ENCODE measurements around the gene SMCO3.

SMCO3 gene

GRCh38 chr12:14845350-14845750 lies 31.4 kb upstream of the SMCO3 start:
- peaks cover 28% of the 10 kb centered on the region for H3K4me1 ChIP-seq (ENCODE audit: control insufficient read depth, insufficient read depth, low read length, poor library complexity, severe bottlenecking)
- WGBS, 2 experiments (ENCODE audit: insufficient coverage in 2 of 2), result 0 to 11% methylated on average over 1 of the region's 3 CpGs

GRCh38 chr12:14844401-14844800 lies 30.4 kb upstream of the SMCO3 start:
- Histone ChIP-seq H3K36me3 (ENCODE audit: control insufficient read depth, insufficient read depth, low read length) (peaks cover 10% of the 10 kb centered on the region), H3K27ac (ENCODE audit: low read depth, low read length, severe bottlenecking) (no peak overlapping the region), H3K4me3 (ENCODE audit: extremely low read depth, insufficient read depth, low read length, poor library complexity, severe bottlenecking) (no peak overlapping the region), H3K9me3 (ENCODE audit: control insufficient read depth, low read length) (no peaks in the 10 kb centered on the region), H3K4me1 (ENCODE audit: control insufficient read depth, insufficient read depth, low read length, poor library complexity, severe bottlenecking) (peaks cover 26% of the 10 kb centered on the region)

More at GRCh38 chr12:14845350-14845750, 31.4 kb upstream of the SMCO3 start:
- no peaks in the 10 kb centered on the region for H3K9me3 ChIP-seq (ENCODE audit: control insufficient read depth, low read length)
- no peak overlapping the region for H3K4me3 ChIP-seq (ENCODE audit: extremely low read depth, insufficient read depth, low read length, poor library complexity, severe bottlenecking)
- no peak overlapping the region for H3K27ac ChIP-seq (ENCODE audit: low read depth, low read length, severe bottlenecking)
- peaks cover 3% of the 10 kb centered on the region for H3K36me3 ChIP-seq (ENCODE audit: control insufficient read depth, insufficient read depth, low read length)

- Histone ChIP-seq H3K4me3 (ENCODE audit: extremely low read depth, insufficient read depth, low read length, poor library complexity, severe bottlenecking) (no peak within 1 kb of the TSS), H3K4me1 (ENCODE audit: control insufficient read depth, insufficient read depth, low read length, poor library complexity, severe bottlenecking) (peaks cover 20% of the 10 kb centered on the region), H3K27ac (ENCODE audit: low read depth, low read length, severe bottlenecking) (peak within 1 kb of the TSS; percentile 50), H3K36me3 (ENCODE audit: control insufficient read depth, insufficient read depth, low read length) (peaks cover 12% of the 10 kb centered on the region), H3K9me3 (ENCODE audit: control insufficient read depth, low read length) (no peaks in the 10 kb centered on the region)
- WGBS, 2 experiments (ENCODE audit: insufficient coverage in 2 of 2), result 78 to 87% methylated on average over 6 to 7 of the region's 10 CpGs
Measured at GRCh38 chr12:14843425-14843887, 29.5 kb upstream of the SMCO3 start, which contains the start of gene ART4. ART4 (minus strand) TSS chr12:14843526; CDS start chr12:14843113, 413 bp downstream.

GRCh38 chr12:14842315-14842714 lies 28.3 kb upstream of the SMCO3 start:
- H3K27ac ChIP-seq (ENCODE audit: low read depth, low read length, severe bottlenecking), result no peak overlapping the region
- WGBS, 2 experiments (ENCODE audit: insufficient coverage in 2 of 2), result no CpG with 5 or more reads among the region's 3 CpGs
- H3K9me3 ChIP-seq (ENCODE audit: control insufficient read depth, low read length), result no peaks in the 10 kb centered on the region
- peaks cover 15% of the 10 kb centered on the region for H3K36me3 ChIP-seq (ENCODE audit: control insufficient read depth, insufficient read depth, low read length)
- no peak overlapping the region for H3K4me3 ChIP-seq (ENCODE audit: extremely low read depth, insufficient read depth, low read length, poor library complexity, severe bottlenecking)
- peaks cover 20% of the 10 kb centered on the region for H3K4me1 ChIP-seq (ENCODE audit: control insufficient read depth, insufficient read depth, low read length, poor library complexity, severe bottlenecking)

GRCh38 chr12:14841761-14842160 lies 27.8 kb upstream of the SMCO3 start:
- H3K27ac ChIP-seq (ENCODE audit: low read depth, low read length, severe bottlenecking), result peak overlapping the region; percentile 30
- H3K36me3 ChIP-seq (ENCODE audit: control insufficient read depth, insufficient read depth, low read length), result peaks cover 15% of the 10 kb centered on the region
- peaks cover 20% of the 10 kb centered on the region for H3K4me1 ChIP-seq (ENCODE audit: control insufficient read depth, insufficient read depth, low read length, poor library complexity, severe bottlenecking)
- H3K4me3 ChIP-seq (ENCODE audit: extremely low read depth, insufficient read depth, low read length, poor library complexity, severe bottlenecking), result no peak overlapping the region
- no peaks in the 10 kb centered on the region for H3K9me3 ChIP-seq (ENCODE audit: control insufficient read depth, low read length)
- WGBS, 2 experiments (ENCODE audit: insufficient coverage in 2 of 2), result 64 to 86% methylated on average over 2 to 3 of the region's 3 CpGs

GRCh38 chr12:14840616-14841015 lies 26.6 kb upstream of the SMCO3 start:
- Histone ChIP-seq H3K4me1 (ENCODE audit: control insufficient read depth, insufficient read depth, low read length, poor library complexity, severe bottlenecking) (peaks cover 26% of the 10 kb centered on the region), H3K27ac (ENCODE audit: low read depth, low read length, severe bottlenecking) (no peak overlapping the region), H3K4me3 (ENCODE audit: extremely low read depth, insufficient read depth, low read length, poor library complexity, severe bottlenecking) (no peak overlapping the region), H3K9me3 (ENCODE audit: control insufficient read depth, low read length) (no peaks in the 10 kb centered on the region), H3K36me3 (ENCODE audit: control insufficient read depth, insufficient read depth, low read length) (peaks cover 15% of the 10 kb centered on the region)
- 83 to 100% methylated on average over 1 to 2 of the region's 4 CpGs for WGBS, 2 experiments (ENCODE audit: insufficient coverage in 2 of 2)

GRCh38 chr12:14839262-14839661 lies 25.3 kb upstream of the SMCO3 start:
- no peak overlapping the region for H3K27ac ChIP-seq (ENCODE audit: low read depth, low read length, severe bottlenecking)
- no peak overlapping the region for H3K4me3 ChIP-seq (ENCODE audit: extremely low read depth, insufficient read depth, low read length, poor library complexity, severe bottlenecking)
- WGBS, 2 experiments (ENCODE audit: insufficient coverage in 2 of 2), result no CpG with 5 or more reads among the region's 1 CpG
- no peaks in the 10 kb centered on the region for H3K9me3 ChIP-seq (ENCODE audit: control insufficient read depth, low read length)
- H3K36me3 ChIP-seq (ENCODE audit: control insufficient read depth, insufficient read depth, low read length), result peaks cover 15% of the 10 kb centered on the region
- H3K4me1 ChIP-seq (ENCODE audit: control insufficient read depth, insufficient read depth, low read length, poor library complexity, severe bottlenecking), result peaks cover 34% of the 10 kb centered on the region

- Histone ChIP-seq H3K9me3 (ENCODE audit: control insufficient read depth, low read length) (no peaks in the 10 kb centered on the region), H3K36me3 (ENCODE audit: control insufficient read depth, insufficient read depth, low read length) (peaks cover 15% of the 10 kb centered on the region), H3K4me3 (ENCODE audit: extremely low read depth, insufficient read depth, low read length, poor library complexity, severe bottlenecking) (no peak overlapping the region), H3K27ac (ENCODE audit: low read depth, low read length, severe bottlenecking) (peak overlapping the region; percentile 98), H3K4me1 (ENCODE audit: control insufficient read depth, insufficient read depth, low read length, poor library complexity, severe bottlenecking) (peaks cover 32% of the 10 kb centered on the region)
- WGBS, 2 experiments (ENCODE audit: insufficient coverage in 2 of 2), result 79% methylated on average over 3 to 4 of the region's 7 CpGs
Measured at GRCh38 chr12:14836336-14837210, 22.6 kb upstream of the SMCO3 start.

GRCh38 chr12:14834509-14834908 lies 20.5 kb upstream of the SMCO3 start:
- H3K4me3 ChIP-seq (ENCODE audit: extremely low read depth, insufficient read depth, low read length, poor library complexity, severe bottlenecking), result no peak overlapping the region
- peaks cover 29% of the 10 kb centered on the region for H3K4me1 ChIP-seq (ENCODE audit: control insufficient read depth, insufficient read depth, low read length, poor library complexity, severe bottlenecking)

GRCh38 chr12:14833952-14834351 lies 20.0 kb upstream of the SMCO3 start:
- no peaks in the 10 kb centered on the region for H3K9me3 ChIP-seq (ENCODE audit: control insufficient read depth, low read length)
- H3K4me1 ChIP-seq (ENCODE audit: control insufficient read depth, insufficient read depth, low read length, poor library complexity, severe bottlenecking), result peaks cover 29% of the 10 kb centered on the region
- H3K36me3 ChIP-seq (ENCODE audit: control insufficient read depth, insufficient read depth, low read length), result peaks cover 3% of the 10 kb centered on the region
- peak overlapping the region; percentile 98 for H3K27ac ChIP-seq (ENCODE audit: low read depth, low read length, severe bottlenecking)
- no peak overlapping the region for H3K4me3 ChIP-seq (ENCODE audit: extremely low read depth, insufficient read depth, low read length, poor library complexity, severe bottlenecking)
- WGBS, 2 experiments (ENCODE audit: insufficient coverage in 2 of 2), result 83 to 86% methylated on average over 1 of the region's 1 CpG

More at GRCh38 chr12:14834509-14834908, 20.5 kb upstream of the SMCO3 start:
- H3K36me3 ChIP-seq (ENCODE audit: control insufficient read depth, insufficient read depth, low read length), result peaks cover 6% of the 10 kb centered on the region
- H3K27ac ChIP-seq (ENCODE audit: low read depth, low read length, severe bottlenecking), result peak overlapping the region; percentile 98
- H3K9me3 ChIP-seq (ENCODE audit: control insufficient read depth, low read length), result no peaks in the 10 kb centered on the region

- Histone ChIP-seq H3K36me3 (ENCODE audit: control insufficient read depth, insufficient read depth, low read length) (peaks cover 3% of the 10 kb centered on the region), H3K4me1 (ENCODE audit: control insufficient read depth, insufficient read depth, low read length, poor library complexity, severe bottlenecking) (peaks cover 29% of the 10 kb centered on the region), H3K4me3 (ENCODE audit: extremely low read depth, insufficient read depth, low read length, poor library complexity, severe bottlenecking) (no peak overlapping the region), H3K9me3 (ENCODE audit: control insufficient read depth, low read length) (no peaks in the 10 kb centered on the region), H3K27ac (ENCODE audit: low read depth, low read length, severe bottlenecking) (peak overlapping the region; percentile 98)
- 100% methylated on average over 1 of the region's 3 CpGs; no CpG with 5 or more reads in 1 of the 2 experiments for WGBS, 2 experiments (ENCODE audit: insufficient coverage in 2 of 2)
Measured at GRCh38 chr12:14833336-14833735, 19.4 kb upstream of the SMCO3 start.

All from mesodermal cell (in vitro differentiated cells).